RWPE1 (cell line): Measurements from ENCODE around the gene SP3.
A peak's percentile ranks its signal among the peaks of the same experiment; 100 is the strongest.

Experiments used
- CTCF ChIA-PET: fragments of 350-600 bp; sonication (Branson Sonifier 250); formaldehyde crosslinking; extraction: SDS; loops from one replicate; lab custom pipeline; 2021; lab: Yijun Ruan, JAX
- POLR2A ChIA-PET: fragments of 400-600 bp; formaldehyde crosslinking; extraction: SDS; loops from one replicate; lab custom pipeline; 2020; ENCODE audit warnings: antibody characterized with exemption; ENCODE audit not compliant: low non-redundant PET; lab: Yijun Ruan, JAX
- DNase-seq: peaks from one replicate; pipeline ENCODE4 v3.0.0; 2012; ENCODE audit warnings: low spot score
- H3K27ac ChIP-seq: fragments of 450-650 bp; 2 replicates; pipeline ENCODE4 v1.5.1; 2017
- TF ChIP-seq, protein P1 (sequence below): fragments of 450-650 bp; conservative IDR thresholded peaks from 2 replicates; pipeline ENCODE4 v1.5.1; 2017; ENCODE audit warnings: low read depth, mild to moderate bottlenecking

Gene SP3

DNA sequence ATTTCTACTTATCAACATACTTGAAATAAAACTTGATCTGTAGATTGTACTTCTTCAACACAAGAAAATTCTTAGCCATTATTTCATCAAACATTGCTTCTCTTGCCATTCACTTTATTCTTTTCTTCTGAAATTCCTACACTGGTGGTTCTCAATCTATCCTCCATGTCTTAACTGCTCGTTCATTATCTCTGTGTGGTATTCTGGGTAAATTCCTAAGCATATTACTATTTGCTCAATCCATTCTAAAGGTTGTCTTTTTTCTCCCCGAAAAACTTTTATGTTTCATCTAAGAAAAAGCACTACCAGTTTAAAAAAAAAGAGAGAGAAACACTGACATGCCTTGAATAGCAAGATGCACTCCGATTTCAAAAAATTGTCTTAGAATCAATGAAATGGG is 18.0 kb downstream of the SP3 start:
- DNase-seq: no peak
- ChIA-PET CTCF (interaction anchor here (0.9 kb wide), 1 partner anchor 84 kb away, joined by 3 read pairs; no protein-coding TSS in a partner anchor), POLR2A (no interaction called here)
- H3K27ac ChIP-seq: no peak overlapping the region
- TF ChIP-seq, protein P1, sequence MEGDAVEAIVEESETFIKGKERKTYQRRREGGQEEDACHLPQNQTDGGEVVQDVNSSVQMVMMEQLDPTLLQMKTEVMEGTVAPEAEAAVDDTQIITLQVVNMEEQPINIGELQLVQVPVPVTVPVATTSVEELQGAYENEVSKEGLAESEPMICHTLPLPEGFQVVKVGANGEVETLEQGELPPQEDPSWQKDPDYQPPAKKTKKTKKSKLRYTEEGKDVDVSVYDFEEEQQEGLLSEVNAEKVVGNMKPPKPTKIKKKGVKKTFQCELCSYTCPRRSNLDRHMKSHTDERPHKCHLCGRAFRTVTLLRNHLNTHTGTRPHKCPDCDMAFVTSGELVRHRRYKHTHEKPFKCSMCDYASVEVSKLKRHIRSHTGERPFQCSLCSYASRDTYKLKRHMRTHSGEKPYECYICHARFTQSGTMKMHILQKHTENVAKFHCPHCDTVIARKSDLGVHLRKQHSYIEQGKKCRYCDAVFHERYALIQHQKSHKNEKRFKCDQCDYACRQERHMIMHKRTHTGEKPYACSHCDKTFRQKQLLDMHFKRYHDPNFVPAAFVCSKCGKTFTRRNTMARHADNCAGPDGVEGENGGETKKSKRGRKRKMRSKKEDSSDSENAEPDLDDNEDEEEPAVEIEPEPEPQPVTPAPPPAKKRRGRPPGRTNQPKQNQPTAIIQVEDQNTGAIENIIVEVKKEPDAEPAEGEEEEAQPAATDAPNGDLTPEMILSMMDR: no peak

DNA sequence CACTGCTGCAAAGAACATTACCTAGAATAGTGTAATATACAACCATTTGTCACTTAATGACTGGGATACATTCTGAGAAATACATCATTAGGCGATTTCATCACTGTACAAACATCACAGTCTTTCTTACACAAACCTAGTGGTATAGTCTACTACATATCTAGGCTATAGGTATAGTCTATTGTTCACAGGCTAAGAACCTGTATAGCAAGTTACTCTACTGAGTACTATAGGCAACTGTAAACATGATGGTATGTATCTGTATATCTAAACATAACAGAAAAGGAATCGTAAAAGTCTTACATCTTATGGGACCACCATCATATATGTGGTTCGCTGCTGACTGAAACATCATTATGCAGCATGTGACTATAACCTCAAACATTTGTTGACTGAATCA is 21.4 kb downstream of the SP3 start:
- CTCF ChIA-PET: no interaction called here
- POLR2A ChIA-PET: no interaction called here
- TF ChIP-seq, protein P1: no peak
- no peak overlapping the region for H3K27ac ChIP-seq
- no peak for DNase-seq

DNA sequence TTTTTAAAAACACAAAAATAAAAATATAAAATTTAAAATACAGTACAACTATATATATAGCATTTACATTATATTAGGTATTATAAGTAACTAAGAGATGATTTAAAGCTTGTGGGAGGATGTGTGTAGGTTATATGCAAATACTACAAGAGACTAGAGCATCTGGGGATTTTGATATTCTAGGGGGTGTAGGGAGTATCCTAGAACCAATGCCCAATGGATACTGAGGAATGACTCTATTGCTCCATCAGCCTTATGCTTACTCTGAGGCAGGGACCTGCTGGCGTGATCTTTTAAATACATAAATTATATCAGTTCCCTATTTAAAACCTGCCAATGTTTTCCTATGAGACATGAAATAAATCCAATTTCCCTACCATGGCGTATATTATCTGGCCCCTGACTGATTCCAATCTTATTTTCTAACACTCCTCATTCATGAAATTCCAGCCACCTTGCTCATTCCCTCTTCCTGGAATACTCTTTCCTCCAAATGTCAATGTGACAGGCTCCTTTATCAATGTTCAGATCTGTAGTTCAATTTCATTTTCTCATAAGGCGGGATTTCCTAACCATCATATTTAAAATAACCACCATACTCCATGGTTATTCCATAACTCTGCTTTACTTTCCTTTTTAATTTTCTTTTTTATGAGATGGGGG is 22.2 kb downstream of the SP3 start:
- CTCF ChIA-PET: no interaction called here

DNA sequence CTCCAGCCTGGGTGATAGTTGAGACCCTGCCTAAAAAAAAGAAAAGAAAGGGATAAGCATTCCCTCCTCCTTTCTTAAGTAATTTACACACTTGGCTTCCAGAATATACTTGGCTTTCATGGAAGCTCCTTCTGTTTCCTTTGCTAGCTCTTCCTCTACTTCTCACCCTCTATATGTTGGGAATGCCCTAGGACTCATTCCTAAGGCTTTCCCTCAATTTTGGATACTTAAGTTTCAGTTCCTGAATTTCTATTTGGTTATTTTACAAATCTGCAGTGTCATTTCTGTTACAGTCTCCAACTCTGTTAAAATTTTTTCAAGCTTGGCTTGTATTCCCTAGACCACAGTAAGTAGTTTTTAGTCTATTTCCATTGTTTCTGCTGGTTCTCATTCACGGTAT is 23.6 kb downstream of the SP3 start:
- POLR2A ChIA-PET: no interaction called here

More for the DNA sequence above, 22.2 kb downstream of the SP3 start:
- TF ChIP-seq, protein P1: no peak
- POLR2A ChIA-PET: no interaction called here
- no peak for DNase-seq
- no peak overlapping the region for H3K27ac ChIP-seq

DNA sequence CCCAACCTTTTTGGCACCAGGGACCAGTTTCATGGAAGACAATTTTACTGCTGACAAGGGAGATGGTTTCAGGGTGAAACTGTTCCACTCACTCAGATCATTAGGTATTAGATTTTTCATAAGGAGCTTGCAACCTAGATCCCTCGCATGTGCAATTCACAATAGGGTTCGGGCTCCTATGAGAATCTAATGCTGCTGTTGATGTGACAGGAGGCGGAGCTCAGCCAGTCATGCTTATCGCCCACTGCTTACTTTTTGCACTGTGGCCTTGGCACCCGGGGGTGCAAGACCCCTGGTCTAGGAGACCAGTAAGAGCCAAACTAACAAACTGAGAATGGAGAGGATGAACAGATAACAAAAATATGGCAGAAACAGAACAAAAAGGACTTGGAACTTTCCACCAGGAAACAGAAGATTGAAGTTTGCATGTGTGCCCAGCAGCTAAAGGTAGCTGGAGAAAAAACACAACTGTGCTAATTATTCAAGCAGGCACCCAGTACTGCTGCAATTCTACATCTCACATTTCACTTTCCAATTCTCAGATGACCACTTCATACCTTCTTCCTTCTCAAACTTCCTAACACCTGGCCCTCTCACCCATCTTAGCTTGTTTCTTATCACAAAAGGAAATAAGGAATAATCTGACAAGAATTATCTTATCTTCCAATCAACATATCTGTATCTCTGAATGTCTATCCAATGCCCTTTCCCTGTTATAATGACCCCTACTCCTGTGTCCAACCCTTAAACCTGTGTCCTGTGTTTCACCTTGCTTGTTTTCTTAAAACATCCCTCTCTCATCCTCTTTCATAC is 24.8 kb downstream of the SP3 start:
- TF ChIP-seq, protein P1: no peak
- ChIA-PET POLR2A (no interaction called here), CTCF (interaction anchor here (0.7 to 0.8 kb wide), 2 partner anchors 25 to 538 kb away, joined by 3 read pairs; partner anchors contain the start of gene SP3)
- DNase-seq: no peak
- peak overlapping the region; percentile 43; the same call in 1 of the 2 replicates for H3K27ac ChIP-seq

More for the DNA sequence above, 23.6 kb downstream of the SP3 start:
- CTCF ChIA-PET: no interaction called here
- DNase-seq: no peak
- TF ChIP-seq, protein P1: no peak
- H3K27ac ChIP-seq: 0 out of 2 replicates have a peak overlapping the region, but pooled peaks have one; percentile 26

DNA sequence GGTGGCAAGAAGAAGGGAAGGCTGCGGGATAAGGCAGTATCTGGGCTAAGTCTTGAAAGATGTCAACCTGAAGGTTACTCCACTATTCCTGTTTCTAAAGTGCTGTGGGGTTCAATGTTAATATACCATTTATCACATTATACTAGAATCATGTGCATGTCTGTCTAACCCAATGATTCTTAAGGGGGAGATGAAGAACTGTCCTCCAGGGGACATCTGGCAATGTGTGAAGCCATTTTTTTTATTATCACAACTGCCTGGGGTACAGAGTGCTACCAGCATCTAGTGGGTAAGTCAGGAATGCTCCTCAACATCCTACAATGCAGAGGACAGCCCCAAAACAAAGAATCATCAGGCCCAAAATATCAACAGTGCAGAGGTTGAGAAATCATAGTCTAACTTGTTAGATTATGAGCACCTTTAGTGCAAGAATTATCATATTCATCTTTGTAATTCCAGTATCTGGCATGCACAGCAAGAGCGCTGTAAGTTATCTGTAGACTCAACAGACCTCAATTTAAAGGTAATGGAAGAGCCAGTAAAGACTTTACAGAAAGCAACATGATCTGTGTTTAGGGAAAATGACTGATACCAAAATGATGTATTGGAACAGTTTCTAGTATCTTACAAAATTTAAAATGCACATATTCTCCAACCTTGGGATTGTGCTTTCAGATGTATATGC is 26.3 kb downstream of the SP3 start:
- ChIA-PET POLR2A (no interaction called here), CTCF (interaction anchor here (0.6 kb wide), 1 partner anchor 346 kb away, joined by 4 read pairs; no protein-coding TSS in a partner anchor)
- TF ChIP-seq, protein P1: no peak
- DNase-seq: no peak
- no peak overlapping the region for H3K27ac ChIP-seq
